ENCODE results near the gene TEX30.

GRCh38 chr13:102799426-102800144 is 26.0 kb upstream of the TEX30 start:
- TF ChIP-seq EP300 (IDR thresholded peaks at IDR 0.05) (no peak), CTCF (IDR thresholded peaks at IDR 0.05) (no peak)
